Neural progenitor cell (in vitro differentiated cells): ENCODE results near the gene HPSE2. TPM values are rescaled to one million over a fixed set of nuclear protein-coding genes. Genes with fewer than 3 reads are reported as not detected.

Source experiments
- DNase-seq: peaks from one replicate; pipeline ENCODE4 v3.0.0-alpha.2; 2016; ENCODE audit warnings: low spot score
- H2AFZ ChIP-seq: fragments of 200-600 bp; sonication (generic); replicated peaks from 2 replicates; pipeline ENCODE4 v1.6.1; 2016; ENCODE audit warnings: antibody characterized with exemption
- H3F3A ChIP-seq: fragments of 200-600 bp; sonication (generic); 2 replicates; pipeline ENCODE4 v1.6.1; 2016; ENCODE audit warnings: antibody characterized with exemption, low read depth
- H3K27ac ChIP-seq: fragments of 200-600 bp; sonication (generic); 2 replicates; pipeline ENCODE4 v1.5.1; 2016; ENCODE audit warnings: mild to moderate bottlenecking
- H3K27me3 ChIP-seq: fragments of 200-600 bp; sonication (generic); 2 replicates; pipeline ENCODE4 v1.6.1; 2016; ENCODE audit warnings: mild to moderate bottlenecking, moderate library complexity
- H3K36me3 ChIP-seq: fragments of 200-600 bp; sonication (generic); 2 replicates; pipeline ENCODE4 v1.5.1; 2016
- H3K4me1 ChIP-seq: fragments of 200-600 bp; sonication (generic); 2 replicates; pipeline ENCODE4 v1.6.1; 2016; ENCODE audit warnings: mixed run types
- H3K4me2 ChIP-seq: fragments of 200-600 bp; sonication (generic); 2 replicates; pipeline ENCODE4 v1.6.1; 2016
- H3K4me3 ChIP-seq: fragments of 200-600 bp; sonication (generic); 2 replicates; pipeline ENCODE4 v1.5.1; 2016
- H3K79me2 ChIP-seq: fragments of 200-600 bp; sonication (generic); 2 replicates; pipeline ENCODE4 v1.6.1; 2016; ENCODE audit warnings: low read depth
- H3K9ac ChIP-seq: fragments of 200-600 bp; sonication (generic); 2 replicates; pipeline ENCODE4 v1.6.1; 2016
- H3K9me3 ChIP-seq: fragments of 200-600 bp; sonication (generic); 2 replicates; pipeline ENCODE4 v1.5.1; 2016; ENCODE audit warnings: low read depth
- H4K20me1 ChIP-seq: fragments of 200-600 bp; sonication (generic); 2 replicates; pipeline ENCODE4 v1.6.1; 2016; ENCODE audit warnings: low read depth
- H3K27ac Mint-ChIP-seq: 3 replicates; pipeline ENCODE4 v1.8.0; 2021; ENCODE audit warnings: mixed read lengths
- H3K27me3 Mint-ChIP-seq: 2 replicates; pipeline ENCODE4 v1.8.0; 2022; ENCODE audit warnings: low read depth, mild to moderate bottlenecking, inconsistent platforms, moderate library complexity, mixed read lengths; ENCODE audit not compliant: insufficient read depth
- H3K36me3 Mint-ChIP-seq: 3 replicates; pipeline ENCODE4 v1.8.0; 2021; ENCODE audit warnings: mixed read lengths
- H3K4me1 Mint-ChIP-seq: 3 replicates; pipeline ENCODE4 v1.8.0; 2021; ENCODE audit warnings: mixed read lengths
- H3K4me3 Mint-ChIP-seq: 3 replicates; pipeline ENCODE4 v1.8.0; 2021; ENCODE audit warnings: mild to moderate bottlenecking, moderate library complexity, mixed read lengths
- H3K9me3 Mint-ChIP-seq: 3 replicates; pipeline ENCODE4 v1.8.0; 2020; ENCODE audit warnings: mixed read lengths
- CTCF ChIP-seq: fragments of 200-600 bp; sonication (generic); IDR thresholded peaks from 2 replicates; pipeline ENCODE4 v1.5.1; 2017; ENCODE audit warnings: antibody characterized with exemption, mild to moderate bottlenecking
- EZH2 ChIP-seq: fragments of 200-600 bp; sonication (generic); IDR thresholded peaks from 2 replicates; pipeline ENCODE4 v1.6.1; 2017; ENCODE audit warnings: antibody characterized with exemption, mild to moderate bottlenecking, moderate library complexity
- EZH2phosphoT487 ChIP-seq: fragments of 200-600 bp; sonication (generic); IDR thresholded peaks from 2 replicates; pipeline ENCODE4 v1.6.1; 2017; ENCODE audit warnings: antibody characterized with exemption
- total RNA-seq: library from RNA; depleted of rRNA; stranded (reverse); fragments of >200 nt; gene quantifications from 2 replicates; pipeline ENCODE4 v1.2.3, GENCODE V29; 2015; ENCODE audit warnings: low replicate concordance

The HPSE2 gene
- total RNA-seq, 1 donor from 2014 or later: 3.4 TPM

DNA sequence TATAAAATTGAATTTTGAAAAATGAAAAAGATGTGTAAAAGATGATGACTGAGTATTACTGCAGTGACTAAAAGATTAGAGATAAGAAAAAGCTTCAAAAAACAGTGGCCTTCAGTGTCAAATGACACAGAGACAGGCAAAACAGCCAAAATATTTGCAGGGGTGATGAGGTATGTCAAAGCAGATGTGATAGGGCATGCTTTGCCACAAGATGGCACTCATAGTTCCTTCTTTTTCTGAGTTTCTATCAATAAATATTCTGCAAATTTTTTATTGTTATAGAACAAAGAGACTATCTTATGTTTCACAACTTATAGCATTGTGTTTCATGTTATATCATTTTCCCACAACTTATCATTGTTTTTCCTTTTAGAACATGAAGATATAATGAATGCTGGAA, 444.8 kb downstream of the HPSE2 start:
- H3K36me3 Mint-ChIP-seq: no peaks in the 10 kb centered on the region
- no peaks in the 10 kb centered on the region for H3K4me1 Mint-ChIP-seq
- no peak overlapping the region for H3K4me3 Mint-ChIP-seq
- H3K27ac ChIP-seq: no peak overlapping the region
- no peaks in the 10 kb centered on the region for H3K4me1 ChIP-seq
- no peaks in the 10 kb centered on the region for H3F3A ChIP-seq
- no peaks in the 10 kb centered on the region for H4K20me1 ChIP-seq
- no peaks in the 10 kb centered on the region for H3K36me3 ChIP-seq
- no peaks in the 10 kb centered on the region for H3K27me3 ChIP-seq
- no peak overlapping the region for H3K4me3 ChIP-seq
- peaks cover 3% of the 10 kb centered on the region for H3K9me3 Mint-ChIP-seq
- peak; percentile 17 for DNase-seq
- TF ChIP-seq EZH2 (no peak), CTCF (peak; percentile 60), EZH2phosphoT487 (no peak)
- no peaks in the 10 kb centered on the region for H3K9me3 ChIP-seq
- peaks cover 1% of the 10 kb centered on the region for H3K27me3 Mint-ChIP-seq
- no peak overlapping the region for H3K4me2 ChIP-seq
- H3K27ac Mint-ChIP-seq: no peak overlapping the region
- H3K9ac ChIP-seq: no peak overlapping the region
- H3K79me2 ChIP-seq: no peaks in the 10 kb centered on the region
- no peak overlapping the region for H2AFZ ChIP-seq

- no peak overlapping the region for H3K4me3 ChIP-seq
- no peaks in the 10 kb centered on the region for H3K9me3 ChIP-seq
- no peaks in the 10 kb centered on the region for H3F3A ChIP-seq
- Mint-ChIP-seq H3K4me1 (peaks cover 9% of the 10 kb centered on the region), H3K4me3 (no peak overlapping the region), H3K27me3 (peaks cover 6% of the 10 kb centered on the region), H3K27ac (no peak overlapping the region), H3K9me3 (no peaks in the 10 kb centered on the region), H3K36me3 (no peaks in the 10 kb centered on the region)
- no peak overlapping the region for H3K27ac ChIP-seq
- TF ChIP-seq EZH2phosphoT487 (no peak), CTCF (no peak), EZH2 (no peak)
- no peak overlapping the region for H3K4me2 ChIP-seq
- H2AFZ ChIP-seq: no peak overlapping the region
- H3K36me3 ChIP-seq: no peaks in the 10 kb centered on the region
- no peaks in the 10 kb centered on the region for H3K4me1 ChIP-seq
- H3K9ac ChIP-seq: no peak overlapping the region
- H3K79me2 ChIP-seq: no peaks in the 10 kb centered on the region
- no peak for DNase-seq
- H3K27me3 ChIP-seq: no peaks in the 10 kb centered on the region
- H4K20me1 ChIP-seq: no peaks in the 10 kb centered on the region
Measured at GRCh38 chr10:98778277-98778759, 457.3 kb downstream of the HPSE2 start.

- no peaks in the 10 kb centered on the region for H3K36me3 Mint-ChIP-seq
- H3K4me2 ChIP-seq: no peak overlapping the region
- peaks cover 2% of the 10 kb centered on the region for H3K9me3 Mint-ChIP-seq
- peaks cover 2% of the 10 kb centered on the region for H3K27me3 Mint-ChIP-seq
- no peaks in the 10 kb centered on the region for H3K27me3 ChIP-seq
- H3K79me2 ChIP-seq: no peaks in the 10 kb centered on the region
- no peaks in the 10 kb centered on the region for H3K4me1 ChIP-seq
- H3K36me3 ChIP-seq: no peaks in the 10 kb centered on the region
- H3F3A ChIP-seq: no peaks in the 10 kb centered on the region
- H3K9me3 ChIP-seq: no peaks in the 10 kb centered on the region
- H4K20me1 ChIP-seq: no peaks in the 10 kb centered on the region
- H3K27ac Mint-ChIP-seq: no peak overlapping the region
- no peak overlapping the region for H3K27ac ChIP-seq
- DNase-seq: no peak
- no peak overlapping the region for H3K4me3 ChIP-seq
- no peaks in the 10 kb centered on the region for H3K4me1 Mint-ChIP-seq
- TF ChIP-seq CTCF (no peak), EZH2 (no peak), EZH2phosphoT487 (no peak)
- no peak overlapping the region for H3K4me3 Mint-ChIP-seq
- H3K9ac ChIP-seq: no peak overlapping the region
- H2AFZ ChIP-seq: no peak overlapping the region
Measured at GRCh38 chr10:98758463-98758862, 477.2 kb downstream of the HPSE2 start.
